ENCODE data around the gene AP3B1.
A peak's percentile ranks its signal among the peaks of the same experiment; 100 is the strongest.

AP3B1 gene

DNA sequence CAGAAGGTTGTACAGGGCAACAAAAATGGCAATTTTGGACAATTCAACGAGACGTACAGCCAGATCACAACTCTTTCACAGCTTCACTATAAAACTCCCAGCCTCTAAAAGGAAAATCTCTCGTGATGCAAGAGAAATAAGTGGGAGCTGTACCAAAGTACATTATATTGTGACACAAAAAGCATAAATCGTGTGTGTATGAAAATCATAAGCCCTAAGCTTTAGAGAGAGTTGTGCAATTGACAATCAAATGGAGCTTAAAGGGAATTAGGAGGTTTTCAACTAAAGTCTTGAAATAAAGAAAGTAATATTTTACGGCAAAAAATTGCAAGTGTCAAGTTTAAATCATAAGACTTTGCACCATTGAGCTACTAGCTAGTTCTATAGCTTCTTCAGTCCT is 323.6 kb downstream of the AP3B1 start:
- DNase-seq (ENCODE audit: low spot score): no peak

DNA sequence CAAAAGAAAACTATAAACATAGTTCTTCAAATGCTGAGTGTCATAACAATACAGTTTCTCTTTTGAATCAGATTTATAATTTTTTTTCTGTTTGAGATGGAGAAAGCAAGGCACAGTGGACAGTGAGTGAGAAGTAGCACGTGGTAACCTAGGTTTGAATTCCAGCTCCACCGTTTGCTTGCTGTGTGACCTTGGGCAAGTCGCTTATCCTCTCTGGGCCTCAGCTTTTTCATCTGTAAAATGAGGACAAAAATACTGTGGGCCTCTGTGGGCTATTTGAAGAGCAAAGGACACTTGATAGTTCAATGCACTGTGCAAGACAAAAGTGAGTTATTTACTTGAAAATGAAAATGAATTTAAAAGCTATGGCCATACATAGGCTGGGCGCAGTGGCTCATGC is 330.7 kb downstream of the AP3B1 start:
- DNase-seq (ENCODE audit: low spot score): no peak

DNA sequence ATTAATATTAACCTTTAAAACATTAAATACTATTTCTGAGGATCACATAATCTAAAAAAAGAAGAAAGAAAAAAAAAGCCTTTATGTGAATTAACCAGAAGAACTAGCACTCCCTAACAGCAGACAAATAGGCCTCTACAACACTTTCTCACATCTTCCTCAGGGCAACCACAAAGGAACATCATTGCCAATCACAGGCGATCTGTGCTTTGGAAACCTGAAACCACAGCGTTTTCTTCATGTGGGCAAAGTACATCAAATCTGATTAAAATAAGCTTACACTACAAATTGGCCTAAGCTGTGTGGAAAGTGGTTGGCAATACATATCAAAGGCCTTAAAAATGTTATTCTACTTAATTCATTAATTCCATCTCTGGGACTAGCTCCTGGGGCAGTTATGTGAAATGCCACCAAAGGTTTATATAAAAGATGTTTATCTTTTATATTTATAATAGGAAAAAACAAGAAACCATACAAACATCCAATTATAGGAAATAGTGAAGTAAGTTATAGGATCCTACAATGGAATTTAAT is 333.6 kb downstream of the AP3B1 start:
- no peak for DNase-seq (ENCODE audit: low spot score)

DNA sequence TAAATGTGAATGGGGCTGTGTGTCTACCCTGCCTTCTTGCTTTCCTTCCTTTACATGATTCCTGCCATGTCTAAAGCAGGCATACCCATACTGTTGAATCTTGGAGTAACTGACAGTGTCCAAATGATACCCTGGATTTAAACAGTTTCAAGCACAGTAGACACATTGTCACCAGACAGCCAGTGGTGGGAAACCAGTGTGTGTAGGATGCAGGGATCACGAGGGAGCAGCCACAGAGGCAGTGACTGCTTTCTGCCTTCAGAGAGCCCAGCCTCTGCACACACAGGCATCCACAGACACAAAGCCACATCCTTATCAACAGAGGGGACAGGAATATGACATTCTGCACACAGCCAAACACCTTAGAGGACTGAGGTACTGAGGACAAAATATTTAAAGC is 334.2 kb downstream of the AP3B1 start:
- no peak for DNase-seq (ENCODE audit: low spot score)

DNA sequence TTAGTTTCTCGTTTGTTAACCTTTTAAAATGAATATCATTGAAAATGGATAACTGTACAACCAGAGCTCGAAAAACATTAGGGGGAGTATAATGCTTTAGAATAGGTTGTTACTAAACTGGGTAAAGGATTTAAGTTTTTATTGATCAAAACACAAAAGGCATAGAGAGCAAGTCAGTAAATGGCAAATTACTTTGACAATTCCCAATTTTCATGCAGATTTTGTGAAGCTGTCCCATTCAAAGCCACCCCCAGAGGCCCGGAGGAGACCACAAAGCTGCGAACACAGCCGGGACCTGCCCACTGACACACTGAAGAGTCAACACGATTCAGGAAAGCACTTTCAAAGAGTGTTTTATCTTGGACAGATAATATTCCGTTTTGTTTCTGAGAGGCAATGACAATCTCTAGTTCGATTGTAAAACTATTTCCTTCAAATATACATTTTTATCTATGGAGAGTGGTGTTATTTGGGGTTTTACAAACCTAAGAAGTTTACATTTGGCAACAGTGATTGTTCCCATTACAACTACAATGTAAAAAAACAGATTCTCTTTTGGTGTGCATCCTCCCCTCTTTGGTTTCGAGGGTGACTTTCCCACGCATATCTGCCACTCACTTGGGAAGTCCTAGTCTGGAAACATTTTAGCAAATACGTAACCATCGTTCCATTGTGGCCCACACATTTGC is 335.7 kb downstream of the AP3B1 start:
- DNase-seq (ENCODE audit: low spot score): peak; percentile 40

DNA sequence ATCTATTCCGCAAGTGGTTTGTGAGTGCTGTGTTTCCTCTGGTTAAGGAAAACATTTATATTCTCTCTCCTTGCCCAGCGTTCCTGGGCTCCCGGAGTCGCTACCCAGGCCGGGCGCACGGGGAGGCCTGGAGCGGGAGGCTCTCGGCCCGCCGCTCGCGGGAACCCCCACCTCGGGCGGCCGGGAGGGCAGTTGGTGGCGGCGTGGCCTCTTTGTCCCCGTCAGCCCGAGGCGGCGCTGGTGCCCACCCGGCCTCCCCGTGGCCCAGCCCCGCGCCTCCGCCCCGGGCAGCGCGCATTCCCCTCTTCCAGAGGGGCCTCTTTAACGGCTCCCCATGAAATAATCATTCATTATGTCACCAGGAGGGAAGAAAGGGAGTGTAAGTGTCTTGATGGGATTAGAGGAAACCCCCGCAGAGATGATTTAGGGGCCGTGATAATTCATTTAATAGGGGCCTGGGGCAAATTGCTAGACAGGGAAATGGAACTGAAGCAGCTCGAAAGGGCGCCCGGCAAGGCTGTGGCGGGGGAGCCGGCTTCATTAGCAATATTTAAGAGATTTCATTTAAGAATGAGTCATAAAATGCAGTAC is 336.5 kb downstream of the AP3B1 start:
- peak; percentile 56 for DNase-seq (ENCODE audit: low spot score)

DNA sequence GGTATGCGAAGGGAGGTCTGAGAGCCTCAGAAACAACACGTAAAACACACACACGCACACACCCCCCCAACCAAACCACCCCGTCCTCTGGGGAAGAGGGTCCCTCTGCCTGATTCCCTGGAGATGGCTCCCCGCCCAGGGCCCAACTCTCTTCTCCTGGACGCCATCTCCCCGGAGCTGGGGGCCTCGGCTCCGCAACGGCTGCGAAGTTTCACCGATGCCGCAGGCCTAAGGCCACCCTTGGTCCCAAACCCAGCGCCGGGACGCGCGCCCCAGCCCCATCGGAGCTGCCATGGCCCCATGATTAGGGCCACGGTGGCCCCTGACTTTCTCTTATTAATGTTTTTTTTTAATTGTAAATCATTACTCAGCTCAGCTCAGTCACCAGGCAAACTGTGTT is 337.0 kb downstream of the AP3B1 start:
- DNase-seq (ENCODE audit: low spot score): peak; percentile 43

DNA sequence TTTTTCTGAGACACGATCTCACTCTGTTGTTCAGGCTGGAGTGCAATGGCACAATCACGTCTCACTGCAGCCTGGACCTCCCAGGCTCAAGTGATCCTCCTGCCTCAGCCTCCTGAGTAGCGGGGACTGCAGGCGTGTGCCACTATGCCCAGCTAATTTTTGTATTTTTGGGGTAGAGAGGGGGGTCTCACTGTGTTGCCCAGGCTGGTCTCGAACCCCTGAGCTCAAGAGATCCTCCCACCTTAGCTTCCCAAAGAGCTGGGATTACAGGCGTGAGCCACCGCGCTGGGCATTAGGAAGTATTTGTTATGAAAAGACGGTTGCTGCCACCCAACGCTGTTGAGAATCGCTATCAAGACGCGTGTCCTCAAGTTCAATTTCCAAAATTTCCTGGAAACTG is 337.4 kb downstream of the AP3B1 start:
- DNase-seq (ENCODE audit: low spot score): no peak

DNA sequence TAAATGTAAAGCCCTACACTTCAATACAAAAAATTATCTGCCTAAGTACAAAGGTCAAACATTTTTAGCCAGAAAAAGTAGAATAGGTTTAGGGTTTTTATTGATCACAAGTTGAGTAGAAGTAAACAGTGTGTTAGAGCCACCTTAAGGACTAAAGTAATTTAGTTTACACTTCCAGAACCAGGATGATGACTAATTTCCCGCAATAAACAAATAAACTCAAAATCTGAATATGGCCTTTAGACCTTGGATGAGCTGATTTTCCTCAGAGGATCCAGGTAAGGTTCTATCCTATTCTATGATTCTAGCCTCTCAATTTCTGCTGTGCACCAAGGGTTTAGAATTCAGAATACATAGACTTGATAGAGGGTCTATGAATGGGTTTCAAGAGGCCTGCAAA is 338.9 kb downstream of the AP3B1 start:
- DNase-seq (ENCODE audit: low spot score): no peak

DNA sequence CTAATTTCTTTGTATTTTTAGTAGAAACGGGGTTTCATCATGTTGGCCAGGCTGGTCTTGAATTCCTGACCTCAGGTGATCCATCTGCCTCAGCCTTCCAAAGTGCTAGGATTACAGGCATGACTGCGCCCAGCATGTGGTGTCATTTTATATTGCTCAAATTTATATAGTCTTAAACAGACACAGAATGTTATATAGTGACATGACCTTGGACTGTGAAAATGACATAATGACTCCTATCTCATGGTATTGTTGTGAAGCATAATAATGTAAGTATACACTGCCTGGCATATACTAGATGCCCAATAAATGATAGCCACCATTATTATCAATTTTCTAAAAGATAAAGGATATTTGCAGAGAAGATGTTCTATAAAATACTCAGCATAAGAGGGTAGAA is 341.1 kb downstream of the AP3B1 start:
- no peak for DNase-seq (ENCODE audit: low spot score)

DNA sequence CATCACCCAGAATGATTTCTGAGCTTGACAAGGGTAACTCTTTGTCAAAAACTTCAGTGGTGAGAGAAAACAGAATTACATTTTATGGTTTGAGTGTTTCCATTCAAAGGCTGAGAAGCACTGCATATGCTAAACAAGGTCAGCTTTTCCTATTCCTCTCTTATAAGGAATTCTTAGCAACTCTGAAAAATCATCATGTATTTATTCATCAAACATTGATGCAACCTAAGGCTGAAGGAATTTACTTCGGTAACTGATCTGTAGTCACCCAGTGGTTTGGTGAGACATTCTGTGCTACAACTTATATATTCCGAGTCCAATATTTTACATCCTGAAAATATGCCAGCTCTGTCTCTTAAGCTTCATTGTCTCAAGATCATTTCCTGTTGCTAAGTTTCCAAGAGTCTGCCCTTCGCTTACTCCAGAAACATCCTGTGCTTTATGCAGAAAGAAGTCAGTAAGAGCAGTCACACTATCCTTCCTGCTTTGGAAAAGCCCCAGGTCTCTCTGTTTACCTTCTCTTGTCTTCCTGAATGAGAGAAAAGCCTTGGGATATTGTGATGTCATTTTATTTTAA is 341.8 kb downstream of the AP3B1 start:
- no peak for DNase-seq (ENCODE audit: low spot score)

Data from iPS-NIHi11 (cell line).